A172 (cell line): ENCODE results near the gene KIAA0825. TPM values are rescaled to one million over a fixed set of nuclear protein-coding genes. Genes with fewer than 3 reads are reported as not detected.
"Not testable (repeated sequence)": the region's sequence is repeated elsewhere in the genome, so short reads cannot be mapped to it uniquely, and the experiment has no call there.

Source experiments
- DNase-seq: peaks from one replicate; pipeline ENCODE4 v3.0.0-alpha.2; 2015; ENCODE audit warnings: low spot score
- total RNA-seq: library from RNA; depleted of rRNA; stranded (reverse); fragments of >200 nt; shearing (Covaris generic); gene quantifications from 2 replicates; pipeline ENCODE4 v1.2.3, GENCODE V29; 2014

The KIAA0825 gene
- total RNA-seq, 1 experiment from 2014 or later = 2.8 TPM

DNA sequence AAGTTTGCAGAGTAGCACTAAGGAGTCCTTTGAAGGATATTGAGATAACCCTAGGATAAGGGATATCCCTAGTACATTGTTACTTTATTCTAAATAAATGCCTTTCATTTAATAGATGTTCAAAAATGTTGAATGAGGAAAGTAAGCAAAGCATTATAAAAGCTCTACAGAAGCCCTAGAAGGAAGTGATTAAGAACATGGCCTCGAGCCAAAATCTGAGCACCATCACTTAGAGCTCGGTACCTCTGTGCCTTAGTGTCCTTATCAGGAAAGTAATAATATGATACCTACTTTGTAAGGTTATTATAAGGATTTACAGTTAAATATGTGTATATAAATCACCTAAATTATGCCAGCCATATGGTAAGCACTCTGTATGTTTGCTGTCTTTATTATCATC is 242.6 kb downstream of the KIAA0825 start:
- DNase-seq = peak; percentile 13

DNA sequence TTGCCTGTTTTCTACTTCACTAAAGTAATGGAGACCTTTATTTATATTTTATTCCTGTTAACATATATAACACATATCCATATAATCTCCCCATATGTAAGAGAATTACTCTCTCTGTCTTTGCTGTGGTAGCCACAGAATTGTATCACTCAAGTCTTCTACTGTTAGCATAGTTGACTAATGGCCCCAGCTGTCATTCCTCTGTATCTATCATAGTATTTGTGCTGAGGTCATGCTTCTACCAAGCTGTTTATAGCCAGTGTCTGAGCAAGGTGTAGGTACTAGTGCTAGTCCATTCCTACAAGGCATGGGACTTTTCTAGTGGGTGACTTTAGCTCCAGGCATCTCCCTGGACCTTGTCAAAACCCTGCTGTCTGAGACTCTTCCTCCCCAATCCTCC is 244.1 kb downstream of the KIAA0825 start:
- no peak for DNase-seq

DNA sequence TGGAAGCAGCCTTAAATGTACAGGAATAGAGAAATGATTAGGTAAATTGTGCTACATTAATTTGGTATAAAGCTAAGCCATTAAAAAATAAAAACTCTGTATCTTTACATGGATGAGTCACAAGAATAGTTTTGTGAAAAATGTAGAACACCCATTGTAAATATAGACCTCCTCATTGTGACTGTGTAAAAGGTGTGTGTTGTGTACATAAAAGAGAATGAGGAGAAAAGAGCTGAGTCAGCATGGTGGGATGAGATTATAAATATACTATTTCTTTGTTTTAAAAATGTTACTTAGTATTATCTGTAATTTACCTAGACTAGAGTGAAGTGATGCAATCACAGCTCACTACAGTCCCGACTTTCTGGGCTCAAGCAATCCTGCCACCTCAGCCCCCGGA is 250.5 kb downstream of the KIAA0825 start:
- no peak for DNase-seq

DNA sequence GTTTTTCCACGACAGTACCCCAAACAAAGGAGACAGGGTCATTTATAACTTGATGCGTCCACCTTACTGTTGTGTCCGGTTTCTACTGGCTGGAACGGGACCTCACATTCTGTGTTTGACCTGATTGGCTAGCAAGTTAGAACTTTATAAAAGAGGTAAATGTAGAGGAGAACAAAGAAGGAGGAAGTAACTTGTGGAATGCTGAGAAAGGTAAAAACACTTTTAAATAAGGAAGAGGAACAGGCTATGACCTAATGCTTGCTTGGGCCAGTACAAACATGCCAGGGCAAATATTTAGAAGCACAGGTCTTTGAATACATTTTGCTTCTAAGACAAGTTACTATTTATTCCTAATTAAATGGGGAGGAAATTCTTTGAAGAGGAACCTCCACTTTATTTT is 251.6 kb downstream of the KIAA0825 start:
- DNase-seq = no peak

DNA sequence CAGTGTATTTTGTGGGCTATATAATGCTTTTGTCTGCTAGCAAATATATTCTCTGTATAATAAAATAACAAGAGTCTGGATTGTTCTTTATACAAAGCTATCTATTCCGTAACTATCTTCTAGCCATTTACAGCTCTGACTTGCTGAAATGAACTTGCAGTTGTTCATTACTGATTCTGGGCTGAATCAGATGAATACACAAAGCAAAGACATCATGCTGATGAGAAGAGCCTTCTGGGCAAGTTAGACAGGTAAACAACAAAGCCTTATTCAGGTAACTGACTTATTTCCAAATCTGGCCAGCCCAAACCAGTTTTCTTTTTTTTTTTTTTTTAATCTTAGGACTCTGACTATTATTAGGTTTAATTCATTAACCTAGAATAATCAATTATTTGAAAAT is 255.5 kb downstream of the KIAA0825 start:
- DNase-seq = no peak

DNA sequence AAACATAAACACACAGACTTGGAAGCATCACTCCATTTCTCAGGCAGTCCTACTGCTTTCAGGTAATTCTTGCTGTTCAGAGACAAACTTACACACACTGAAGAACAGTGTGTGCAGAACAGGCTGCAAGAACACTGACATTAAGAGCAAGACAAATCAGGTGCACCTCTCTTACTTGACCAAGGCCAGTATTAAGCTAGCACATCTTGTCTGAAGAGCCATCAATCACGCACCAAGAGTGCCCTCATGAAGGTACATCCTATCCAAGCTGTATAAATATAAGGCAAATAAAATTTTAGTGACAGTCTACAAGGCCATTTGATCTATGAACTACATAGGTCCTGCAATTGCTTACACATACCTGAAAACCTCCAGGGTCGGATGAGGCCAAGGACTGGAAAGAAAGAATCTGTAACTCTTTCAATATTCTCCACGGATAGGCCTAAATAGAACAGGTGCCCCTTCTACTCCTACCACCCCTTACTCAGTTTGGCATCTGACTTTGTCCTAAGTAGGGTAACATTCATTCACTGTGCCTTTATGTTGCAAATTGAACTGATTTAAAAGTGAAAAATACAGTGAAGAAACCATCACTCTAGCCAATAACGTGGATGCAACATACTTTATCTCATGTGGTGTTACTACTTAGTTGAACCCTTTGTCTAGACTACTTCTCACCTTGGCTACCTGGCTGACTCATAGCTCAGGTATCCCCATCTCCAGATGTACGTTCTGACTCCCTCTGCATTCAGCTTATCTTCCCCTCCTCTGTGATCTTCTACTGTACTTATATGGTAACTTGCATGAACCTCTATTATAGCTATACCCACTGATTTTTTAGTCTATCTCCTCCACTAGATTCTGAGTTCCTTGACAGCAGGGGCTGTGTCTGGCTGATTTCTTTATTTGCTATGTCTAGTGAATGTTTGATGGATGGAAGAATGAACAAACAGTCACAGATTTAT is 256.3 kb downstream of the KIAA0825 start:
- DNase-seq = no peak

DNA sequence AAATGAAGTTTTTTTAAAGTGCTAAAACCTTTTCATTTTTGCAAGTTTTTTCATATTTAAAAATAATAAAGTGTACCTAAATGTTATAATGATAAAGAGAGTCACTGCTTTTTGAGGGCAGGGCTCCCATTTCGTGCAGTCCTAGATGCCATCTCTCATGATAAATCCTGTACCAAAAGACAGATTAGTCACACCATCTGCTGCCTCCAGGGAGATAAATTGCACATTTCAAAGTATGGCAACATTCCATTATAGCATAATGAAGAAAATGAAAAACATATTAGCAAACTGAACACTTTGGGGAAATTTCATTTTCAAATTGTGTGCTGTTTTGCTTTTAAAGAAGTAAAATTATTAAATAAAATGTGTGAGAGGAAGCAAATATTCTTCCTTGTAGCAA is 257.2 kb downstream of the KIAA0825 start:
- DNase-seq = no peak

GRCh38 chr5:94360382-94361130 is 257.8 kb downstream of the KIAA0825 start:
- no peak for DNase-seq

- DNase-seq = no peak
Observed at GRCh38 chr5:94359880-94360279, 258.5 kb downstream of the KIAA0825 start.

DNA sequence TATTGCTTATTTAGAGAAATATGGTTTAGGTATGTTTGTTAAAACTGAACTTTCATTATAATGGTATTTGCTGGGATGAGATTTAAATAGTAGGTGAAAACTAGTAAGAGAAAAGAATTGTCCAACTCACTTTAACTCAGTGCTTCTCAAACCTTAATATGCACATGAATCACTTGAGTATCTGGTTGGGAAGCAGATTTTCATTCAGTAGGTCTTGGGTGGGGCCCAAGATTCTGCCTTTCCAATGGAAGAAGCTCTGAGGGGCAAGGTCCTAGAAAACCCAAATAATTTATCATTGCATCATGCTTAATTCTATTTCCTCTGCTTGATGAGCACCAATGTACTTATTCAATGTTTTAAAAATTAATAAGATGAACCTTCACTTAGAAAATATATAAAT is 262.6 kb downstream of the KIAA0825 start:
- DNase-seq = no peak

DNA sequence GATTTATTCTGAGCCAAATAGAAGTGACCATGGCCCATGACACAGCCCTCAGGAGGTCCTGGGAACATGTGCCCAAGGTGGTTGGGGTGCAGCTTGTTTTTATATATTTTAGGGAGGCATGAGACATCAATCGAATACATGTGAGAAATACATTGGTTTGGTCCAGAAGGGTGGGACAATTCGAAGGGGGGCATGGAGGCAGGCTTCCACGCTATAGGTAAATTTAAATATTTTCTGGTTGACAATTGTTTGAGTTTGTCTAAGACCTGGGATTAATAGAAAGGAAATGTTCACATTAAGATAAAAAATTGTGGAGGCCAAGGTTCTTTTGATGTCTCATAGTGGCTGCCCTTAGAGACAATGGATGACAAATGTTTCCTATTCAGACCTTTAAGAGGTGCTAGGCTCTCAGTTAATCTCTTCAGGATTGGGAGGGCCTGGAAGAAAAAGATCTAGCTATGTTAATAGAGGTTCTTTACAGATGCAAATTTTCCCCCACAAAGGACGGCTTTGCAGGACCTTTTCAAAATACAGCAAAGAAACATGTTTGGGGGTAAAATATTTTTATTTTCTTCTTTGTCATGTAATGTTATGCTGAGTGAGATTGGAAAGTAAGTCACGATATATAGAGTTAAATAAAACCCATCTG is 263.4 kb downstream of the KIAA0825 start:
- DNase-seq = not testable (repeated sequence)

- no peak for DNase-seq
Observed at GRCh38 chr5:94353605-94354004, 264.8 kb downstream of the KIAA0825 start.

- DNase-seq = no peak
Observed at GRCh38 chr5:94347130-94347529, 271.3 kb downstream of the KIAA0825 start.

GRCh38 chr5:94345257-94345656 is 273.1 kb downstream of the KIAA0825 start:
- no peak for DNase-seq

DNA sequence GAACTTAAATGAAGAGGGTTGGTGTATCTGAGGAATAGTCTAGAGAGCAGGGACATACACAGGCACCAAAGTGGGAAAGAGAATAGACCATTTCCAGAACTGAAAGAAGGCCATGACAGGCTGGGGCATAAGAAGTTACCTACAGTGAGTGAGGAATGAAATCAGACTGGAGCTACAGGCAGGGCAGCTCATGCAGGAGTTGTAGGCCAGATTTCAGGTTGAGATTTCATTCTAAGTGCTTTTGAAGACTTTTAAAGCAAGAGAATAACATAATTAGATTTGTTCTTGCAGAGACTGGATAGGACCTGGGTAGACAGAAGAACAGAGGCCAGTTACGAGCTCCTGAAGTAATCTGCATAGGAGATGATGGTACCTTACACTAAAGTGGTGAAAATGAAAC is 280.8 kb downstream of the KIAA0825 start:
- DNase-seq = no peak

GRCh38 chr5:94335936-94336335 is 282.5 kb downstream of the KIAA0825 start:
- DNase-seq = no peak

DNA sequence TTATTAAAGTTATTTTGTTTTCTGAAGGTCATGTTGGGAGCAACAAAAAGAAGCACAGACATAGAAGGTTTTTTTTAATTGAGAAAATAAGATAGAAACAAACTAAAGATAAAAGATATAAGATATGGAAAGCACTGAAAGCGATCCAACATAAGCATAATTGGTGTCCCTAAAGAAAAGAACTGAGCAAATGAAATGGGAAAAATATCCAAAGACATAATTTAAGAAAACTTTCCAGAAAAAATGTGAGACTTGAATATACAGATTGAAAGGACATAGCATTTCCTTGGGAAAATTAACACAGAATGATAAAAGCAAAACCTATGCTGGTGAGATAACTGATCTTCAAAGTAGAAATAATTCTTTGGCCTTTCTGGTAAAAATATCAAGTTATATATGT is 289.3 kb downstream of the KIAA0825 start:
- DNase-seq = no peak

DNA sequence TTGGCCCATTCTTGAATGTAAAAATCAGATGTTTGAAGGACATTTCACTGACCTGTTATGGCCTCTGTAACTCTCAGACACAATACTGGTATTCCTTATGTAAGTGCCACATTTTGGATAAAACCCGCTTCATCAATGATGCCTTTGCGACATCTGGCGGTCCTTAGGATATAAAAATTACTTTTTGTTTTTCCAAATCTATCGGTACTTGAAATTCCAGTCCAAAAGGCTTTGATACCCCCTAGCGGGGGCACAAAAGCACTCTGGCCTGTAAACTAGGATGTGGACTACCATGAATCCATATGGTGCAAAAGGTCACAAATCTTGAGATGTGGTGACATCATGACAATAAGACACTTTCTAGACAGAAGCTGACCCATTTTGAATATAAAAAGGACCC is 291.8 kb downstream of the KIAA0825 start:
- no peak for DNase-seq

GRCh38 chr5:94316916-94317838 is 301.2 kb downstream of the KIAA0825 start:
- no peak for DNase-seq

GRCh38 chr5:94314460-94315131 is 303.8 kb downstream of the KIAA0825 start:
- no peak for DNase-seq

- no peak for DNase-seq
Observed at GRCh38 chr5:94313696-94314095, 304.7 kb downstream of the KIAA0825 start.
